ENCODE measurements around the gene SBK1.
A peak's percentile ranks its signal among the peaks of the same experiment; 100 is the strongest.

The SBK1 gene

DNA sequence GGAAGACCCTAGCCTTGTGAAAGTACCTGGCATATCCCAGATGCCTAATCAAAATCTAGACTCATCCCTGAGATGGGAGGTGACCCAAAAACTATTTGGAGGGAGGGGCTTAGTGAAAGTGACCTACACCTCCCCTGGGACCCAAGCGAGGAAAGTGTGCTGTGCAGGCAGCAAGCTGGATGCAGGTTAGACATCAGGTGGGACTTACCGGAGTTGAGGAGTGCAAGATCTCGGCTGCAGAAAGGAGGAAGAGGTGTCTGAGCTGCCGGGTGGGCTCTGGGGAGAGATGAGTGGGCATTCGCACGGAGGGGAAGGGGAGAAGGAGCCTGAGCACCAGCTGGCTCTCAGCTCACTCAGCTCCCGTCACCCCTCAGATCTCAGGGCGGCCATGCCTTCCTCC lies 10.3 kb upstream of the SBK1 start:
- TF ChIP-seq ZNF274 (IDR thresholded peaks at IDR 0.05; ENCODE audit: low read depth, low read length) (no peak), YY1 (IDR thresholded peaks at IDR 0.05; ENCODE audit: insufficient read depth, insufficient read length) (no peak), SUZ12 (IDR thresholded peaks at IDR 0.05; ENCODE audit: extremely low read depth, insufficient read depth, insufficient read length) (no peak)
- H3K9ac ChIP-seq (ENCODE audit: insufficient read length, low read depth): no peak overlapping the region
- no peak for DNase-seq (ENCODE audit: low read depth, low spot score)
- H3K4me1 ChIP-seq (ENCODE audit: insufficient read depth, insufficient read length): peaks cover 12% of the 10 kb centered on the region
- no peaks in the 10 kb centered on the region for H3K36me3 ChIP-seq (ENCODE audit: insufficient read depth, insufficient read length, low read length)
- peaks cover 6% of the 10 kb centered on the region for H3K27me3 ChIP-seq (ENCODE audit: insufficient read depth, insufficient read length)
- no peak overlapping the region for H3K4me3 ChIP-seq (ENCODE audit: insufficient read length, low read depth)
- no peaks in the 10 kb centered on the region for H3K9me3 ChIP-seq (ENCODE audit: insufficient read depth, low read length)

DNA sequence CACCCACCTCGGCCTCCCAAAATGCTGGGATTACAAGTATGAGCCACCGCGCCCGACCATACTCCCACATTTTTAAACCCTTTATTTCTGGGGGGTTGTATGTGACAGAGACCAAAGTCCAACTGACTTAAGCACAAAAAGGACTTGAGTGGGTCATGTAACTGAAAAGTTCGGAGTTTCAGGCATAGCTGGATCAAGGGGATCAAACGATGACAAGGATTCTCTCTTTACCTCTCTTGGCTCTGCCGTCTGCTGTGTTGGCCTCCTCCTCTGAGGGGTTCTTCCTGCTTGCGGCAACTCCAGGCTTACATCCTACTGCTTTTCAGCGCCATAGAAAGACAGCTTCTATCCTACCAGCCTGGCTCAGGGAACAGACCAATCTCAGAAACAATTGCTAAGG lies 9.2 kb upstream of the SBK1 start:
- no peak overlapping the region for H3K9ac ChIP-seq (ENCODE audit: insufficient read length, low read depth)
- H3K27me3 ChIP-seq (ENCODE audit: insufficient read depth, insufficient read length): no peaks in the 10 kb centered on the region
- DNase-seq (ENCODE audit: low read depth, low spot score): no peak
- no peak overlapping the region for H3K4me3 ChIP-seq (ENCODE audit: insufficient read length, low read depth)
- H3K36me3 ChIP-seq (ENCODE audit: insufficient read depth, insufficient read length, low read length): no peaks in the 10 kb centered on the region
- no peak for TF ChIP-seq YY1 (IDR thresholded peaks at IDR 0.05; ENCODE audit: insufficient read depth, insufficient read length)
- TF ChIP-seq ZNF274 (IDR thresholded peaks at IDR 0.05; ENCODE audit: low read depth, low read length): no peak
- TF ChIP-seq SUZ12 (IDR thresholded peaks at IDR 0.05; ENCODE audit: extremely low read depth, insufficient read depth, insufficient read length): no peak
- no peaks in the 10 kb centered on the region for H3K9me3 ChIP-seq (ENCODE audit: insufficient read depth, low read length)
- H3K4me1 ChIP-seq (ENCODE audit: insufficient read depth, insufficient read length): peaks cover 12% of the 10 kb centered on the region

DNA sequence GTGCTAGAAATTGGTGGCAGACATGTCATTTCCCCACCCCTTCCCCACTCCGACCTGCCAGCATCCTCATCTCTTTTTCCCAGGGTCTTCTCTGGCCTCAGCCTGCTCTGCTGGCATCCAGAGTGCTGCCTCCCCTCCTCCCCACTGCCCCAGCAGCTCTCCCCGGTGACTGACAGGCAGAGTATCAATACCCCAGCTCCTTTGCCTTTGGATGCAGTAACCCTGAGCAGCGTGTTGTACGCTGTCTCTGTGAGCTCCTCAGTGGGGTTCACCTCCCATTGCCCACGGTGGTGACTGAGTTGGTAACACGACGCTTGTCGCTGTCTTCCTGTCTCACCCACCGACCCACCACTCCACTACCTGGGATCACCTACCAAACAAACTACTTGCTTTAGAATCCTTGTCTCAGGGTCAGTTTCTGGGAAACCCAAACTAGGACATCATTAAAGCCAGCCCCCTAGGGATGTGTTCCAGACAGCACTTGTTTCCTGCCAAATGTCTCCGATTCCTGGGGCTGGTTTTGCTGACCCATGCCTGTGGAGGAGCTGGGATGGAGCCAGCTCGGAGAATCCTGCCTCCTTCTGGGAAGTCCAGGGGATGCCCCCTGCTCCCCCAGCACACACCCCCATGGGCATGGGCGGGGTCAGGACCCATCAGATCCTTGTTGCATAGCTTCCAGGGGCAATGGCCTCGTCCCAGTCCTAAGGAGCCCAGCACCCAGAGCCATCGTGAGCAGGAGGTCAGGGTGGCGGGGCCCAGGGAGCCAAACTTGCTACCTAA lies 8.3 kb upstream of the SBK1 start:
- no peaks in the 10 kb centered on the region for H3K9me3 ChIP-seq (ENCODE audit: insufficient read depth, low read length)
- H3K36me3 ChIP-seq (ENCODE audit: insufficient read depth, insufficient read length, low read length): no peaks in the 10 kb centered on the region
- no peak overlapping the region for H3K9ac ChIP-seq (ENCODE audit: insufficient read length, low read depth)
- H3K27me3 ChIP-seq (ENCODE audit: insufficient read depth, insufficient read length): no peaks in the 10 kb centered on the region
- H3K4me3 ChIP-seq (ENCODE audit: insufficient read length, low read depth): no peak overlapping the region
- TF ChIP-seq SUZ12 (IDR thresholded peaks at IDR 0.05; ENCODE audit: extremely low read depth, insufficient read depth, insufficient read length) (no peak), YY1 (IDR thresholded peaks at IDR 0.05; ENCODE audit: insufficient read depth, insufficient read length) (no peak), ZNF274 (IDR thresholded peaks at IDR 0.05; ENCODE audit: low read depth, low read length) (no peak)
- DNase-seq (ENCODE audit: low read depth, low spot score): no peak
- H3K4me1 ChIP-seq (ENCODE audit: insufficient read depth, insufficient read length): peaks cover 12% of the 10 kb centered on the region

DNA sequence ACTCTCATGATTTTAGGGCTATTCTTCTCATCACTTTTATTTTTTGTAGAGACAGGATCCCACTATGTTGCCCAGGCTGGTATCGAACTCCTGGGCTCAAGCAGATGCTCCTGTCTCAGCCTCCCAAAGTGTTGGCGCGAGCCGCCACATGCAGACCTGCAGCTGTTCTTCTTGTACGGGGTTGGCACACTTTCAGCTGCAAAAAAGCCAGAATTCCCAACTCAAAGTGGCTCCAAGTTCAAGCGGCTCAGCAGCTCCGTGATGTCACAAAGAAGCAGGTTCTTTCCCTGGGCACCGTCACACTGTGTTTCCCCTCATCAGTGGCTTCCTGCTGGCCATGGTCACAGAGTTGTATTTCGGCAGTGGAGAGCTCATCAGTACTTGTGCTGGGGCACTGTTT lies 6.7 kb upstream of the SBK1 start:
- TF ChIP-seq YY1 (IDR thresholded peaks at IDR 0.05; ENCODE audit: insufficient read depth, insufficient read length) (no peak), ZNF274 (IDR thresholded peaks at IDR 0.05; ENCODE audit: low read depth, low read length) (no peak), SUZ12 (IDR thresholded peaks at IDR 0.05; ENCODE audit: extremely low read depth, insufficient read depth, insufficient read length) (no peak)
- no peak overlapping the region for H3K4me3 ChIP-seq (ENCODE audit: insufficient read length, low read depth)
- H3K9me3 ChIP-seq (ENCODE audit: insufficient read depth, low read length): no peaks in the 10 kb centered on the region
- peaks cover 12% of the 10 kb centered on the region for H3K4me1 ChIP-seq (ENCODE audit: insufficient read depth, insufficient read length)
- no peak overlapping the region for H3K9ac ChIP-seq (ENCODE audit: insufficient read length, low read depth)
- no peaks in the 10 kb centered on the region for H3K27me3 ChIP-seq (ENCODE audit: insufficient read depth, insufficient read length)
- H3K36me3 ChIP-seq (ENCODE audit: insufficient read depth, insufficient read length, low read length): no peaks in the 10 kb centered on the region
- DNase-seq (ENCODE audit: low read depth, low spot score): no peak

DNA sequence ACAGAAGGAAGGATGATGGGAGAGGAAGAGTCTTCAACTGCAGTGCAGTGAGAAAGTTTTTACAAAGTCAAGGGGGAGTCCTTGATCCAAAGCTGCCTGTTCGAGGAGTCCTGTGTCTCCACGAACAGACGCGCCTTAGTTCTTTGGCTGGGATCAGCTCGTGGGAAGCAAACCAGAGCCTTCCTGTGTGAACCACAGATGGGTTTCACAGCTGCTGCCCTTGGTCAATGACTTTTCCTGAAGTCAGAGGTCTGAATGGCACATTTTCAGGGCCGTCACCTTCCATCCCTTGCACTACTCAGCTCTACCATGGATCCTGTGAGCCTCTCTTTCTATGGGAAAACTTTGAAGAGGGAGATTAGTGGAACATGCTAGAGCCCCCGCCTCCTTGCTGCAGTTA lies 4.2 kb upstream of the SBK1 start:
- H3K36me3 ChIP-seq (ENCODE audit: insufficient read depth, insufficient read length, low read length): no peaks in the 10 kb centered on the region
- TF ChIP-seq YY1 (IDR thresholded peaks at IDR 0.05; ENCODE audit: insufficient read depth, insufficient read length) (no peak), SUZ12 (IDR thresholded peaks at IDR 0.05; ENCODE audit: extremely low read depth, insufficient read depth, insufficient read length) (no peak), ZNF274 (IDR thresholded peaks at IDR 0.05; ENCODE audit: low read depth, low read length) (no peak)
- no peaks in the 10 kb centered on the region for H3K9me3 ChIP-seq (ENCODE audit: insufficient read depth, low read length)
- no peak for DNase-seq (ENCODE audit: low read depth, low spot score)
- no peak overlapping the region for H3K9ac ChIP-seq (ENCODE audit: insufficient read length, low read depth)
- no peaks in the 10 kb centered on the region for H3K27me3 ChIP-seq (ENCODE audit: insufficient read depth, insufficient read length)
- H3K4me3 ChIP-seq (ENCODE audit: insufficient read length, low read depth): no peak overlapping the region
- peaks cover 4% of the 10 kb centered on the region for H3K4me1 ChIP-seq (ENCODE audit: insufficient read depth, insufficient read length)

DNA sequence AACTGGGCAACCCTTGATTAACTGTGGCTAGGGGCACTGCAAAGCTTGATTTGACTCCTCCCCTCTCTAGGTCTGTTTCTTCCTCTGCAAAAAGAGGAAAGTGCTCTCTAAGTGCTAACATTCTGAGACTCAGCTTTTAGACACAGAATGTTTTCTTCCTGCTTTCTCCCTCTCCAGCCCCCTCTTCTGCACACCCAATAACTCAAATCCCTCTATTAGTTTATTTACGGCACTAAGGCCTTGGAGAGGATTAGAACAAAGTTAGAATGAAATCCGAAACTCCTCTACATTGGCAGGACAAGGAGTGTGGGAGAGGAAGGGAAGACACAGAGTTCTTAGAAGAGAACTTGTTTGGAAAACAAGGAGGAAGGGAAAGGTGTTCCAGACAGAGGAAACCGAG lies 3.3 kb upstream of the SBK1 start:
- no peaks in the 10 kb centered on the region for H3K27me3 ChIP-seq (ENCODE audit: insufficient read depth, insufficient read length)
- no peaks in the 10 kb centered on the region for H3K36me3 ChIP-seq (ENCODE audit: insufficient read depth, insufficient read length, low read length)
- no peak for DNase-seq (ENCODE audit: low read depth, low spot score)
- no peak overlapping the region for H3K4me3 ChIP-seq (ENCODE audit: insufficient read length, low read depth)
- TF ChIP-seq SUZ12 (IDR thresholded peaks at IDR 0.05; ENCODE audit: extremely low read depth, insufficient read depth, insufficient read length) (no peak), YY1 (IDR thresholded peaks at IDR 0.05; ENCODE audit: insufficient read depth, insufficient read length) (no peak), ZNF274 (IDR thresholded peaks at IDR 0.05; ENCODE audit: low read depth, low read length) (no peak)
- no peak overlapping the region for H3K9ac ChIP-seq (ENCODE audit: insufficient read length, low read depth)
- no peaks in the 10 kb centered on the region for H3K9me3 ChIP-seq (ENCODE audit: insufficient read depth, low read length)
- peaks cover 4% of the 10 kb centered on the region for H3K4me1 ChIP-seq (ENCODE audit: insufficient read depth, insufficient read length)

DNA sequence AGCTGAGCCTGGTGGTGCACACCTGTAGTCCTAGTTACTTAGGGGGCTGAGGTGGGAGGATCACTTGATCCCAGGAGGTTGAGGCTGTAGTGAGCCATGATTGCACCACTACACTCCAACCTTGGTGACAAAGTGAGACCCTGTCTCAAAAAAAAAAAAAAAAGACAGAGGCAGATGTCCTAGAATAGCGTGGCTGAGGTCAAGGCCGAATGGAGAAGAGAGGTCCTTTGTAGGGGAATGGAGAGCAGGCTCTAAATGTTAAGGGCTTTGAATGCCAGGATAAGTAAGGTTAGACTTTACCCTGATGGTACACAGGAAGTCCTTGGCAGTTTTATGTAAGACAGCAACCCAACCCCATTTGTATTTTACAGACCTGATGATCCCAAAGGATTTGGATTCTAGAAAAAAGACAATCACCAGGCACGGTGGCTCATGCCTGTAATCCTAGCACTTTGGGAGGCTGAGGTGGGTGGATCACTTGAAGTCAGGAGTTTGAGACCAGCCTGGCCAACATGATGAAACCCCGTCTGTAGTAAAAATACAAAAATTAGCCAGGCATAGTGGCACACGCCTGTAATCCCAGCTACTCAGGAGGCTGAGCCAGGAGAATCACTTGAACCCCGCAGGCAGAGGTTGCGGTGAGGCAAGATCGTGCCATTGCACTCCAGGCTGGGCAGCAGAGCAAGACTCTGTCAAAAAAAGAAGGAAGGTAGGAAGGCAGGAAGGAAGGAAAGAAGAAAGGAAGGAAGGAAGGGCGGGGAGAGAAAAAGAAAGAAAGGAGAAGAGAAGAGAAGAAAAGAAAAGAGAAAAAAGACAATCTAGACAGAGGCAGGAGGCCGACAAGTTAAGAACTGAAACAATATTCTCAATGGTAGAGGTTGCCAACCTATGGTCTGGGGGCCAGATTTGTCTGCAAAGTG lies 2.1 kb upstream of the SBK1 start:
- H3K9ac ChIP-seq (ENCODE audit: insufficient read length, low read depth): peak overlapping the region; percentile 2
- no peaks in the 10 kb centered on the region for H3K9me3 ChIP-seq (ENCODE audit: insufficient read depth, low read length)
- no peak for DNase-seq (ENCODE audit: low read depth, low spot score)
- TF ChIP-seq YY1 (IDR thresholded peaks at IDR 0.05; ENCODE audit: insufficient read depth, insufficient read length): no peak
- no peak for TF ChIP-seq SUZ12 (IDR thresholded peaks at IDR 0.05; ENCODE audit: extremely low read depth, insufficient read depth, insufficient read length)
- TF ChIP-seq ZNF274 (IDR thresholded peaks at IDR 0.05; ENCODE audit: low read depth, low read length): no peak
- H3K4me3 ChIP-seq (ENCODE audit: insufficient read length, low read depth): peak overlapping the region; percentile 0
- no peaks in the 10 kb centered on the region for H3K27me3 ChIP-seq (ENCODE audit: insufficient read depth, insufficient read length)
- peaks cover 3% of the 10 kb centered on the region for H3K36me3 ChIP-seq (ENCODE audit: insufficient read depth, insufficient read length, low read length)
- peaks cover 10% of the 10 kb centered on the region for H3K4me1 ChIP-seq (ENCODE audit: insufficient read depth, insufficient read length)

Measured in NT2/D1 (cell line).